Heart right ventricle (tissue), 16 donors: Measurements from ENCODE around the gene GP2. TPM values are rescaled to one million over a fixed set of nuclear protein-coding genes. Genes with fewer than 3 reads are reported as not detected.

Source experiments
- ATAC-seq, 8 donors: fragments of 200-7000 bp; cut with Tn5 transposase; one replicate each; pipeline ENCODE4 v1.9.1; 2020; ENCODE audit warnings: mild to moderate bottlenecking in 8 of 8, moderate library complexity in 8 of 8, moderate number of reproducible peaks in 1 of 8
- DNase-seq, 2 donors: peaks; one replicate each; pipeline ENCODE4 v3.0.0-alpha.2; 2020
- H3K27ac ChIP-seq, 10 donors: fragments of 200-600 bp; sonication (generic) in 2 of 10; one replicate each; pipeline versions ENCODE4 v1.5.0 to v1.8.0; 2020 to 2022; ENCODE audit warnings: mild to moderate bottlenecking in 3 of 10
- H3K27me3 ChIP-seq, 7 donors: fragments of 200-600 bp; one replicate each; pipeline ENCODE4 v1.8.0; 2021 to 2022; ENCODE audit warnings: mild to moderate bottlenecking in 2 of 7
- H3K36me3 ChIP-seq, 9 donors: fragments of 200-600 bp; sonication (generic) in 1 of 9; one replicate each; pipeline versions ENCODE4 v1.5.0 to v1.8.0; 2020 to 2022; ENCODE audit warnings: mild to moderate bottlenecking in 2 of 9
- H3K4me1 ChIP-seq, 9 donors: fragments of 200-600 bp; sonication (generic) in 1 of 9; one replicate each; pipeline versions ENCODE4 v1.5.0 to v1.8.0; 2020 to 2022; ENCODE audit warnings: mild to moderate bottlenecking in 4 of 9
- H3K4me3 ChIP-seq, 10 donors: fragments of 200-600 bp; sonication (generic) in 2 of 10; one replicate each; pipeline versions ENCODE4 v1.5.0 to v1.8.0; 2020 to 2022; ENCODE audit warnings: mild to moderate bottlenecking in 7 of 10, moderate library complexity in 2 of 10
- H3K9me3 ChIP-seq, 11 donors: fragments of 200-600 bp in 10 of 11; sonication (generic) in 2 of 11; one replicate each; pipeline versions ENCODE4 v1.5.0 to v1.8.0; 2013 to 2022; ENCODE audit warnings: mild to moderate bottlenecking in 2 of 11, control low read depth in 1 of 11, moderate library complexity in 1 of 11
- WGBS, 2 donors: extraction: QIAGEN DNeasy Blood & Tissue Kit; methylation state at CpG; one replicate each; pipeline ENCODE4 v1.1.7; 2013; ENCODE audit warnings: inconsistent platforms in 1 of 2; 5-methylcytosine and 5-hydroxymethylcytosine counted together
- intact Hi-C, 10 donors: fragments of 100-400 bp; cut with DNase I; formaldehyde crosslinking; loops; one replicate each; pipeline versions ENCODE4 v1.11.1 to v1.14.2; 2022
- polyA plus RNA-seq, 2 donors: library from polyadenylated mRNA; stranded (reverse); fragments of 200-250 nt; gene quantifications; one replicate each; pipeline ENCODE4 v1.2.3, GENCODE V29; 2013
- total RNA-seq, 10 donors: library from RNA; stranded (reverse); fragmentation: NEBNext Ultra II Directional in 3 of 10; extraction: Animal tissue kit (Norgen Biotek cat#: 25700) in 3 of 10; gene quantifications; one replicate each; pipeline versions ENCODE4 v1.2.1 to v1.2.4, GENCODE V29; 2021 to 2023
- TF ChIP-seq, protein P1 (sequence below), 9 donors: fragments of 200-600 bp; sonication (generic) in 2 of 9; IDR thresholded peaks; one replicate each; pipeline versions ENCODE4 v1.5.0 to v1.8.0; 2021 to 2022; ENCODE audit warnings: antibody characterized with exemption in 9 of 9, mild to moderate bottlenecking in 5 of 9, moderate library complexity in 1 of 9
- donor health status: Arrhythmogenic right ventricular cardiomyopathy.
- donor health status: ischemic (EF 13 %, LVEDD 7.1; RV severe dilation, severe dysfunction).
- donor health status: healthy with polysubstance abuse.
- donor health status: DM: no; HTN: yes; CAD: no.
- donor health status: DM: no; HTN: no; CAD: no.
- donor health status: ischemic (EF 25% LVEDD 6.9; RV normal size, moderate dysfunction).
- donor health status: ischemic (EF 25% LVEDD 5.7; RV mildly dilated, moderate dysfunction).
- donor health status: healthy.
- donor health status: DM: yes; HTN: yes; CAD: no.
- donor health status: Ischemic cardiomyopathy.
- donor health status: ischemic (EF 35%, LVEDD 5.7; RV mildly dilated, moderate dysfunction).
- donor health status: nonischemic (EF 11% LVEDD 7.7; RV severe dilation, severe dysfunction).
- donor health status: DM: yes; HTN: yes; CAD: no.
- donor health status: PGD.
- donor health status: ischemic (EF 29% LVEDD 5.4; RV normal size, mild dysfunction).
- donor health status: nonischemic (EF 23%, LVEDD 6.1; RV moderate dilation, normal function).

The GP2 gene
- total and polyA plus RNA-seq, 12 donors = 0.54 to 3.8 (median 2.6) TPM; not detected in 4

DNA sequence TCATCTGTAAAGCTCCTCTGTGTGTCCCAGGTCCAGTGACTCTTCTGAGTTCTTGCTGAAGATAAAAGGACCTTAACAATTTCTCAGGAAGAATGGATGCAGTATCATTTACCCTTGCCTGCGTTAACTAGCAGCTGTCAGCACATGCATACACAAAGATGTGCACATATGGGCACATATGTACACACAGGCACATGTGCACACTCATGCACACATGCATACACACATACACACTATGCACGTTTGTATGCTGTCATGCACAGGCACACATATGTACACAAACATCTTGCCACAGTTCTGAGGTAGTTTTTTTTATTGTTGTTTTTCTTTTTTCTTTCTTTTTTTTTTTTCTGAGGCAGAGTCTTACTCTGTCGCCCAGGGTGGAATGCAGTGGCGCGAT, 24.9 kb downstream of the GP2 start:
- TF ChIP-seq, protein P1, sequence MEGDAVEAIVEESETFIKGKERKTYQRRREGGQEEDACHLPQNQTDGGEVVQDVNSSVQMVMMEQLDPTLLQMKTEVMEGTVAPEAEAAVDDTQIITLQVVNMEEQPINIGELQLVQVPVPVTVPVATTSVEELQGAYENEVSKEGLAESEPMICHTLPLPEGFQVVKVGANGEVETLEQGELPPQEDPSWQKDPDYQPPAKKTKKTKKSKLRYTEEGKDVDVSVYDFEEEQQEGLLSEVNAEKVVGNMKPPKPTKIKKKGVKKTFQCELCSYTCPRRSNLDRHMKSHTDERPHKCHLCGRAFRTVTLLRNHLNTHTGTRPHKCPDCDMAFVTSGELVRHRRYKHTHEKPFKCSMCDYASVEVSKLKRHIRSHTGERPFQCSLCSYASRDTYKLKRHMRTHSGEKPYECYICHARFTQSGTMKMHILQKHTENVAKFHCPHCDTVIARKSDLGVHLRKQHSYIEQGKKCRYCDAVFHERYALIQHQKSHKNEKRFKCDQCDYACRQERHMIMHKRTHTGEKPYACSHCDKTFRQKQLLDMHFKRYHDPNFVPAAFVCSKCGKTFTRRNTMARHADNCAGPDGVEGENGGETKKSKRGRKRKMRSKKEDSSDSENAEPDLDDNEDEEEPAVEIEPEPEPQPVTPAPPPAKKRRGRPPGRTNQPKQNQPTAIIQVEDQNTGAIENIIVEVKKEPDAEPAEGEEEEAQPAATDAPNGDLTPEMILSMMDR (IDR thresholded peaks at IDR 0.05) = no peak
- no peak for DNase-seq
- Histone ChIP-seq H3K27me3 (peaks cover 0 to 52% (median 19%) of the 10 kb centered on the region in 7 donors), H3K36me3 (no peaks in the 10 kb centered on the region), H3K27ac (no peak overlapping the region), H3K4me1 (no peaks in the 10 kb centered on the region), H3K9me3 (no peaks in the 10 kb centered on the region), H3K4me3 (no peak overlapping the region)
- intact Hi-C loops = loop anchor here in 6 of 10 donors (5.0 kb wide), 3 partner anchors 390 to 400 kb away; no protein-coding TSS in a partner anchor
- ATAC-seq = no peak
- WGBS, 2 donors = 73 to 74% methylated on average over 5 of the region's 5 CpGs

DNA sequence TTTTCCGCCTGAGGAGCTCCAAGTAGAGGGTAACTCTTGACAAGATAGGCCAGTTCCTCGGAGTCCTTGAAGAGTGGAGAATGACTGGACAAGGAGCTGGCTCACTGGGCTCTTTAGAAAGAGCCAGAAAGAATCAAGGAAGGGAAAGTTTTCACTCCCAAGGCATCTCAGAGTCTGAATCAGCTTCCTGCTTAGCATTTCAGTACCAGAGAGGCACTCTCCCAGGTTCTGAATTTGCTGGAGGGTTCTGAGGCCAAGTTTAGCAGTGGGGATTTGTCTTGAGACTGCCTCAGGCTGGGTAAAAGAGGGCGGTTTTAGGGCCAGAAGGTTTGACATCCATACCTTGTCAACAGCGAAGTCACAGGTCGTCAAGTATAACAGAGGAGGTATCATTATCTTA, 25.5 kb downstream of the GP2 start:
- no peak for ATAC-seq
- intact Hi-C loops = loop anchor here in 6 of 10 donors (5.0 kb wide), 3 partner anchors 390 to 400 kb away; no protein-coding TSS in a partner anchor
- Histone ChIP-seq H3K4me3 (no peak overlapping the region), H3K4me1 (no peaks in the 10 kb centered on the region), H3K36me3 (no peaks in the 10 kb centered on the region), H3K27ac (no peak overlapping the region), H3K9me3 (no peaks in the 10 kb centered on the region), H3K27me3 (peaks cover 0 to 57% (median 23%) of the 10 kb centered on the region in 7 donors)
- TF ChIP-seq, protein P1 (IDR thresholded peaks at IDR 0.05) = no peak
- WGBS, 2 donors = 60 to 66% methylated on average over 5 of the region's 5 CpGs
- no peak for DNase-seq

DNA sequence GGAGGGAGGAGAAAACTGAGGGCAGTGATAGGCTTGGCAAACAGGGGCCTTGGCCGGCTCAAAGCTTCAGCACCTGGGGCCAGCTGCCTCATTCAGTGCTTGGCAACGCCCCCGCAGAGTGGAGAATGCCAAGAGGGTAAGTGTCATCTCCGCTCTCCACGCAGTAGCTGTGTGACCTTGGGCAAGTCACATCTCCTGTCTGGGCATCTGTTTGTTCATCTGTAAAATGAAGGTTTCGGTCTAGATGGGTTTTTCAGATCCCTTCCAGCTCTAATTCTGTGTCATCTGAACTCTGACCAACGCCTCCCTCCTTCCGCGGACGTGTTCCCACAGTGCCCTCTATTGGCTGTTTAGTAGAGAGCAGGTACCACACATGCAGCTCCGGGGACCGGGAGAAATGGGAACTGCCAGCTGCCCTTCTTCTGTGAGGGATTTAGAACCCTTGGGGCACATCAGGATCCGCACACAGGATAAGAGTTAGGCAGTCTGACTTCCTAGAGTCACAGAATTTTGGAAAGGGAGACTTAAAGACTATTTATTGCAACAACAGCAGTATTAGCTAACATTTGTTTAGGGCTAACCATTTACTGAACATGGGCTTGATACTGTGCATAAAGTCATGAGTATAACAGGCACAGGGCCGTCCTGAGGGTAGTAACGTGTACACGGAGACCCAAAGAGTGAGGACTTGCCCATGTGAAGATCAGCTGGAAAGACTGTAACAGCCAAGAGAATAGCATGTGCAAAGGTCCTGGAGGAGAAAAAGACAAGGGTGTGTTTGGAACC, 26.8 kb downstream of the GP2 start:
- H3K4me3 ChIP-seq = no peak overlapping the region
- WGBS, 2 donors = 20 to 21% methylated on average over 16 of the region's 16 CpGs
- TF ChIP-seq, protein P1 (IDR thresholded peaks at IDR 0.05) = peak; percentile 19 to 74 (median 59)
- peaks cover 0 to 61% (median 26%) of the 10 kb centered on the region in 7 donors for H3K27me3 ChIP-seq
- intact Hi-C loops = loop anchor here in 6 of 10 donors (5.0 kb wide), 3 partner anchors 388 to 398 kb away; no protein-coding TSS in a partner anchor
- H3K4me1 ChIP-seq = no peaks in the 10 kb centered on the region
- H3K9me3 ChIP-seq = no peaks in the 10 kb centered on the region
- DNase-seq (peak in 1 of 2 donors; percentile 17), ATAC-seq (peak in 5 of 8 donors; percentile 26 to 63 (median 39))
- no peak overlapping the region for H3K27ac ChIP-seq
- no peaks in the 10 kb centered on the region for H3K36me3 ChIP-seq

DNA sequence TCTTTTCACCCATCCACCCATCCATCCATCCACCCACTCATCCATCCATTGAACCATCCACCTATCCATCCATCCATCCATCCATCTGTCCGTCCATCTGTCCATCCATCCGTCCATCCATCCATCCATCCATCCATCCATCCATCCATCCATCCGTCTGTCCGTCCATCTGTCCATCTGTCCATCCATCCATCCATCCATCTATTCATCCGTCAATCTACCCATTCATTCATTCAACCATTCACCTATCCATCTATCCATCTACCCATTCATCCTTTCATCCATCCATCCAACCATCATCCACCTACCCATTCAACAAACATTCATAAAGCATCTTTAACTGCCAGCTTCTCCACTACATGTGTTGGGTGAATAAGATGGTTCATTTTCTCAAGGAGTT, 28.9 kb downstream of the GP2 start:
- Histone ChIP-seq H3K27ac (no peak overlapping the region), H3K27me3 (peaks cover 0 to 58% (median 20%) of the 10 kb centered on the region in 7 donors), H3K36me3 (no peaks in the 10 kb centered on the region), H3K9me3 (no peaks in the 10 kb centered on the region), H3K4me3 (no peak overlapping the region), H3K4me1 (no peaks in the 10 kb centered on the region)
- intact Hi-C loops = loop anchor here in 2 of 10 donors (5.0 to 10.0 kb wide), 3 partner anchors 56 to 391 kb away; partner anchors contain the start of gene UMOD (in 1 of the 2)
- DNase-seq (no peak), ATAC-seq (no peak)
- WGBS, 2 donors = 62 to 66% methylated on average over 5 of the region's 5 CpGs
- TF ChIP-seq, protein P1 (IDR thresholded peaks at IDR 0.05) = no peak
